AG08395 (cell line): Measurements from ENCODE around the gene XYLB.
"Not testable (repeated sequence)": the region's sequence is repeated elsewhere in the genome, so short reads cannot be mapped to it uniquely, and the experiment has no call there.

ENCODE experiments used
- DNase-seq: peaks from one replicate; pipeline ENCODE4 v3.0.0; 2012; ENCODE audit warnings: mixed read lengths, low spot score

Gene XYLB

GRCh38 chr3:38396239-38396638 is 49.7 kb downstream of the XYLB start:
- no peak for DNase-seq

GRCh38 chr3:38396861-38397260 is 50.3 kb downstream of the XYLB start:
- DNase-seq: no peak

GRCh38 chr3:38397320-38397719 is 50.7 kb downstream of the XYLB start:
- DNase-seq: peak; percentile 46

- DNase-seq: no peak
Observed at GRCh38 chr3:38401246-38401962, 54.8 kb downstream of the XYLB start.

GRCh38 chr3:38404286-38404685 is 57.7 kb downstream of the XYLB start:
- peak; percentile 62 for DNase-seq

GRCh38 chr3:38411591-38411990 is 65.0 kb downstream of the XYLB start:
- DNase-seq: no peak

- DNase-seq: not testable (repeated sequence)
Observed at GRCh38 chr3:38420758-38421157, 74.2 kb downstream of the XYLB start.

GRCh38 chr3:38421679-38422336 is 75.2 kb downstream of the XYLB start:
- DNase-seq: no peak

GRCh38 chr3:38426798-38427426 is 80.3 kb downstream of the XYLB start:
- not testable (repeated sequence) for DNase-seq

- not testable (repeated sequence) for DNase-seq
Observed at GRCh38 chr3:38432871-38433658, 86.5 kb downstream of the XYLB start.

GRCh38 chr3:38433661-38434060 is 87.1 kb downstream of the XYLB start:
- not testable (repeated sequence) for DNase-seq

GRCh38 chr3:38438436-38439069 is 92.0 kb downstream of the XYLB start:
- not testable (repeated sequence) for DNase-seq

GRCh38 chr3:38443205-38443604 is 96.6 kb downstream of the XYLB start:
- DNase-seq: not testable (repeated sequence)

GRCh38 chr3:38446085-38446686 is 99.6 kb downstream of the XYLB start:
- DNase-seq: no peak

- no peak for DNase-seq
Observed at GRCh38 chr3:38446812-38447211, 100.2 kb downstream of the XYLB start.

GRCh38 chr3:38450853-38451252 is 104.3 kb downstream of the XYLB start:
- no peak for DNase-seq

GRCh38 chr3:38453075-38453912 is 106.7 kb downstream of the XYLB start, which contains the start of gene ACVR2B:
ACVR2B (plus strand) TSS chr3:38453890; CDS start chr3:38454323, 433 bp downstream.
- DNase-seq: peak; percentile 89

GRCh38 chr3:38453913-38454177 is 107.3 kb downstream of the XYLB start:
- no peak for DNase-seq

GRCh38 chr3:38454178-38454883 is 107.7 kb downstream of the XYLB start:
- DNase-seq: peak; percentile 35
